ENCODE results near the gene PRKAA1. TPM values are rescaled to one million over a fixed set of nuclear protein-coding genes. Genes with fewer than 3 reads are reported as not detected.
A peak's percentile ranks its signal among the peaks of the same experiment; 100 is the strongest.

The PRKAA1 gene
- total RNA-seq, result 100 to 1,000 TPM in 3 of 4 donors, 10 to 100 TPM in 1; 79.3 to 262 (median 112) TPM

DNA sequence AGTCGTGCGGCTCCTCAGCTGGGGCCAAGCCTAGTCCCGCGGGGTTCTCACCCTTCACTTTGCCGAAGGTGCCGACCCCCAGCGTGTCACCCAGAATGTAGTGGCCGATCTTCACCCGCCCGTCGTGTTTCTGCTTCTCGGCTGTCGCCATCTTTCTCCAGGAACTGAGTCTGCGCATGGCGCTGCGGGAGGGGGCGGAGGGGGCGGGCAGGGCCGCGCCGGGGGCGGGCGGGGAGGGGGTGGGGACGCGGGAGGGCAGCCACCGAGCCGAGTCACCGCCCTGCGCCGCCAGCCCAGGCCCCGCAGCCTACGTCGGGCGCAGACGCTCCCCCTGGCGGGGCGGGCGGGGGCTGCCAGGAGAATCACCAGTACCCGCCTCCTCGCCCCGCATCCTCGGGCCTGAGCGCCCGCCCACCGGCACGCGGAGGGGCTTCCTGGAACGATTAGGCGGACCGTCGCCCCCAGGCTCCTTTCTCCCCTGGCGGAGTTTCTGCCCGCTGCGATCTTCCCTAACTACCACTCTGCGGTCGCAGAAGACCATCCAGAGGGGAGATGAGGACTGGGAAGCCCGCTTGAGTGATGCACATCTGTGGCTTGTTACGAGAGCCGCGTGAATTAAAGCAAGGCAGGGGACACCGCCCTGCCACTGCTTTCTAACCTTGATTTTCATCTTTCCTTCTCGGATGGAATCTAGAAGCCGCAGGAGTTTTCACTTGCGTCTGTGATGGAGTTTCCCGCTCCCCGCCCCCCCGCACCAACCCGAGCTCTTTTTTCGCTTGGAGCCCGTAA lies at the start of gene PRKAA1:
Gene PRKAA1 (minus strand): TSS at position 363 of the 789 bp plus-strand sequence. CDS start 185 bp downstream, at position 178.
- H3K9me3 ChIP-seq, result no peaks in the 10 kb centered on the region
- TF ChIP-seq EP300 (IDR thresholded peaks at IDR 0.05; ENCODE audit: low read depth) (no peak), POLR2AphosphoS5 (IDR thresholded peaks at IDR 0.05) (peak; percentile 44 to 76 (median 73)), POLR2A (IDR thresholded peaks at IDR 0.05) (peak; percentile 67)
- TF ChIP-seq, protein P1, sequence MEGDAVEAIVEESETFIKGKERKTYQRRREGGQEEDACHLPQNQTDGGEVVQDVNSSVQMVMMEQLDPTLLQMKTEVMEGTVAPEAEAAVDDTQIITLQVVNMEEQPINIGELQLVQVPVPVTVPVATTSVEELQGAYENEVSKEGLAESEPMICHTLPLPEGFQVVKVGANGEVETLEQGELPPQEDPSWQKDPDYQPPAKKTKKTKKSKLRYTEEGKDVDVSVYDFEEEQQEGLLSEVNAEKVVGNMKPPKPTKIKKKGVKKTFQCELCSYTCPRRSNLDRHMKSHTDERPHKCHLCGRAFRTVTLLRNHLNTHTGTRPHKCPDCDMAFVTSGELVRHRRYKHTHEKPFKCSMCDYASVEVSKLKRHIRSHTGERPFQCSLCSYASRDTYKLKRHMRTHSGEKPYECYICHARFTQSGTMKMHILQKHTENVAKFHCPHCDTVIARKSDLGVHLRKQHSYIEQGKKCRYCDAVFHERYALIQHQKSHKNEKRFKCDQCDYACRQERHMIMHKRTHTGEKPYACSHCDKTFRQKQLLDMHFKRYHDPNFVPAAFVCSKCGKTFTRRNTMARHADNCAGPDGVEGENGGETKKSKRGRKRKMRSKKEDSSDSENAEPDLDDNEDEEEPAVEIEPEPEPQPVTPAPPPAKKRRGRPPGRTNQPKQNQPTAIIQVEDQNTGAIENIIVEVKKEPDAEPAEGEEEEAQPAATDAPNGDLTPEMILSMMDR (IDR thresholded peaks at IDR 0.05), result peak; percentile 59 to 79 (median 65)
- peak within 1 kb of the TSS; percentile 78 to 94 (median 90) for H3K4me3 ChIP-seq
- H3K4me1 ChIP-seq, result peaks cover 14 to 43% (median 24%) of the 10 kb centered on the region in 4 donors
- peak within 1 kb of the TSS; percentile 89 to 98 (median 94) for H3K27ac ChIP-seq
- intact Hi-C loops (cut with DNase I; ENCODE audit: low total_unique reads) (no loop called here), in situ Hi-C loops (cut with MboI; ENCODE audit: low pct_ligation_motif_present in 1 of 4, low pct_unique_long_range_greater_than_20kb in 1 of 4, low sequenced_read_pairs in 3 of 4) (no loop called here)
- no peaks in the 10 kb centered on the region for H3K36me3 ChIP-seq
- 1% methylated on average over 31 of the region's 70 CpGs; no CpG with 5 or more reads in 1 of the 2 donors for WGBS, 2 donors (ENCODE audit: low coverage in 1 of 2)
- peak; percentile 93 for DNase-seq
- no peaks in the 10 kb centered on the region for H3K27me3 ChIP-seq

DNA sequence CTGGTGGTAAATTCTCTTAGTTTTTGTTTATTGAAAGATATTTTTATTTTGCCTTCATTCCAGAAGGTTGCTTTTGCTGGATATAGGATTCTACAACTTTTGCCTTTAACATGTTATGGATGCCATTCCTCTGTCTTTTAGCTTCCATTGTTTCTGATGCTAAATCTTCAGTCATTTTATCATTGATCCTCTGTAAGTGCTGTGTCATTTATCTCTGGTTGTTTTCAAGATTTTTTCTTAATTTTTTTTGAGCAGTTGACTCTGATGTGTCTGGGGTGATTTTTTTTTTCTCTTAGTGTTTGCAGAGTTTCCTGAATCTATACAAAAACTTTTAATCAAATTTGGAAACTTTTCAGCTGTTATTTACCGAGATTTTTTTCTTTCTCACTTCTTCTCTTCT lies 49.4 kb upstream of the PRKAA1 start:
- Histone ChIP-seq H3K4me3 (no peak overlapping the region), H3K9me3 (no peaks in the 10 kb centered on the region), H3K27me3 (peaks cover 5% of the 10 kb centered on the region), H3K36me3 (no peaks in the 10 kb centered on the region), H3K4me1 (no peaks in the 10 kb centered on the region), H3K27ac (no peak overlapping the region)
- WGBS, 2 donors (ENCODE audit: low coverage in 1 of 2), result 88 to 90% methylated on average over 1 of the region's 1 CpG
- DNase-seq, result no peak
- in situ Hi-C loops (cut with MboI; ENCODE audit: low pct_ligation_motif_present in 1 of 4, low pct_unique_long_range_greater_than_20kb in 1 of 4, low sequenced_read_pairs in 3 of 4) (no loop called here), intact Hi-C loops (cut with DNase I; ENCODE audit: low total_unique reads) (no loop called here)
- TF ChIP-seq, protein P1 (IDR thresholded peaks at IDR 0.05), result no peak
- no peak for TF ChIP-seq POLR2AphosphoS5 (IDR thresholded peaks at IDR 0.05)
- TF ChIP-seq EP300 (IDR thresholded peaks at IDR 0.05; ENCODE audit: low read depth), result no peak
- no peak for TF ChIP-seq POLR2A (IDR thresholded peaks at IDR 0.05)

DNA sequence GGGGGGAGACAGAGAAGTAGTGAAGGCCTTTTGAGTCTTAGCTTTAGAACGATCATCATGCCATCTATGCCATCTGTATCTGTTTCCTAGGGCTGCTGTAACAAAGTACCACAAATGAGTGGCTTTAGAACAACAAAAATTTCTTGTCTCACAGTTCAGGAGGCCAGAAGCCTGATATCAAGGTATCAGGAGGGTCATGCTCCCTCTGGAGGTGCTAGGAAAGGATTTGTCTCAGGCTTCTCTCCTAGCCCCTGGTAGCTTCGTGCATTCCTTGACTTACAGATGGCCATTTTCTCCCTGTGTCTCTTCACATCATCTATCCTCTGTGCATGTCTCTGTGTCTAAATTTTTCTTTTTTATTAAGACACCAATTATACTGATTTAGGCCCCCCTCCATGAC lies 48.2 kb upstream of the PRKAA1 start:
- H3K27ac ChIP-seq, result no peak overlapping the region
- WGBS, 2 donors (ENCODE audit: low coverage in 1 of 2), result 85 to 88% methylated on average over 2 of the region's 2 CpGs
- in situ Hi-C loops (cut with MboI; ENCODE audit: low pct_ligation_motif_present in 1 of 4, low pct_unique_long_range_greater_than_20kb in 1 of 4, low sequenced_read_pairs in 3 of 4), result no loop called here
- H3K4me1 ChIP-seq, result no peaks in the 10 kb centered on the region
- H3K36me3 ChIP-seq, result no peaks in the 10 kb centered on the region
- intact Hi-C loops (cut with DNase I; ENCODE audit: low total_unique reads), result no loop called here
- H3K9me3 ChIP-seq, result no peaks in the 10 kb centered on the region
- H3K27me3 ChIP-seq, result peaks cover 8% of the 10 kb centered on the region
- no peak overlapping the region for H3K4me3 ChIP-seq
- no peak for DNase-seq
- TF ChIP-seq, protein P1 (IDR thresholded peaks at IDR 0.05), result no peak
- TF ChIP-seq POLR2A (IDR thresholded peaks at IDR 0.05) (no peak), EP300 (IDR thresholded peaks at IDR 0.05; ENCODE audit: low read depth) (no peak), POLR2AphosphoS5 (IDR thresholded peaks at IDR 0.05) (no peak)

DNA sequence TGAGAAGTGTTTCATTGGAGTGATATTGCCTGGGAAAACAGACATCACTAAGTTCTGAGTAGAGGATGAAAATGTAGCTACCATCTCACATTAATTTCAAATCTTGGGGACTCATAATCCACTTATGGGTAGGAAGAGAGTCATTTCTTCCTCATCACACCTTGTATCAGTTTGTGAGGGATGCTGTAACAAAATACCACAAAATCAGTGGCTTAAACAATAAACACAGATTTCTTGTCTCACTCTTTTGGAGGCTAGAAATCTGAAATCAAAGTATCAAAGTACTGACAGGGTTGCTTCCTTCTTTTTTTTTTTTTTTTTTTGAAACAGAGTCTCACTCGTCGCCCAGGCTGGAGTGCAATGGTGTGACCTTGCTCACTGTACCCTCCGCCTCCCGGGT lies 46.4 kb upstream of the PRKAA1 start:
- intact Hi-C loops (cut with DNase I; ENCODE audit: low total_unique reads), result no loop called here

More for the DNA sequence above, 46.4 kb upstream of the PRKAA1 start:
- Histone ChIP-seq H3K4me3 (no peak overlapping the region), H3K36me3 (no peaks in the 10 kb centered on the region), H3K4me1 (no peaks in the 10 kb centered on the region), H3K9me3 (no peaks in the 10 kb centered on the region), H3K27me3 (peaks cover 8% of the 10 kb centered on the region), H3K27ac (no peak overlapping the region)
- TF ChIP-seq, protein P1 (IDR thresholded peaks at IDR 0.05), result no peak
- TF ChIP-seq POLR2A (IDR thresholded peaks at IDR 0.05), result no peak
- no peak for TF ChIP-seq EP300 (IDR thresholded peaks at IDR 0.05; ENCODE audit: low read depth)
- TF ChIP-seq POLR2AphosphoS5 (IDR thresholded peaks at IDR 0.05), result no peak
- no peak for DNase-seq
- WGBS, 2 donors (ENCODE audit: low coverage in 1 of 2), result 89% methylated on average over 4 of the region's 4 CpGs; no CpG with 5 or more reads in 1 of the 2 donors
- in situ Hi-C loops (cut with MboI; ENCODE audit: low pct_ligation_motif_present in 1 of 4, low pct_unique_long_range_greater_than_20kb in 1 of 4, low sequenced_read_pairs in 3 of 4), result no loop called here
